Panc1 (cell line): ENCODE data around the gene SPATA6L. TPM values are rescaled to one million over a fixed set of nuclear protein-coding genes. Genes with fewer than 3 reads are reported as not detected.
"Not testable (repeated sequence)": the region's sequence is repeated elsewhere in the genome, so short reads cannot be mapped to it uniquely, and the experiment has no call there.

ENCODE experiments used
- ATAC-seq: fragments of 200-7000 bp; cut with Tn5 transposase; 2 replicates; pipeline ENCODE4 v1.9.1; 2020; ENCODE audit warnings: mild to moderate bottlenecking, moderate library complexity
- BruUV-seq: library from RNA; stranded (reverse); fragments of 400-500 nt; replicated peaks from 2 replicates; lab custom pipeline; 2021; lab: Mats Ljungman, UMichigan
- CTCF ChIA-PET: fragments of 300-600 bp; sonication (Branson Sonifier 250); formaldehyde crosslinking; loops from one replicate; lab custom pipeline; 2022; ENCODE audit warnings: antibody characterized with exemption; lab: Charles Lee
- POLR2A ChIA-PET: fragments of 300-600 bp; sonication (Branson Sonifier 250); formaldehyde crosslinking; loops from one replicate; lab custom pipeline; 2022; ENCODE audit warnings: antibody characterized with exemption; lab: Charles Lee
- DNase-seq: peaks from one replicate; pipeline ENCODE4 v3.0.0-alpha.2; 2010; ENCODE audit warnings: low read depth, low spot score
- H3K27ac ChIP-seq: 2 replicates; pipeline ENCODE4 v1.5.1; 2011; ENCODE audit warnings: mild to moderate bottlenecking, low read length, inconsistent platforms
- H3K27me3 ChIP-seq: fragments of 200-500 bp; sonication (Bioruptor generic); 2 replicates; pipeline ENCODE4 v1.6.0; 2014; ENCODE audit warnings: low read length, inconsistent platforms; ENCODE audit not compliant: control insufficient read depth, insufficient read depth
- H3K36me3 ChIP-seq: fragments of 200-500 bp; sonication (Bioruptor generic); 2 replicates; pipeline ENCODE4 v1.5.1; 2014; ENCODE audit warnings: inconsistent platforms, mild to moderate bottlenecking, low read length, moderate library complexity; ENCODE audit not compliant: control insufficient read depth, insufficient read depth
- H3K4me1 ChIP-seq: 2 replicates; pipeline ENCODE4 v1.5.1; 2011; ENCODE audit warnings: inconsistent platforms, mild to moderate bottlenecking, low read length, moderate library complexity; ENCODE audit not compliant: control insufficient read depth, insufficient read depth
- H3K4me3 ChIP-seq, 2 experiments: 2 replicates each; pipeline ENCODE4 v1.5.1; 2011 to 2012; ENCODE audit warnings: low read depth in 2 of 2, low read length in 2 of 2, mild to moderate bottlenecking in 2 of 2, inconsistent platforms in 1 of 2, moderate library complexity in 1 of 2
- H3K9me3 ChIP-seq: fragments of 200-500 bp; sonication (Bioruptor generic); 2 replicates; pipeline ENCODE4 v1.5.1; 2014; ENCODE audit warnings: low read depth, mild to moderate bottlenecking, inconsistent platforms, low read length, moderate library complexity; ENCODE audit not compliant: control insufficient read depth, insufficient read depth
- CTCF ChIP-seq: fragments of 450-650 bp; IDR thresholded peaks from 2 replicates; pipeline ENCODE4 v1.5.1; 2017; ENCODE audit warnings: mild to moderate bottlenecking
- POLR2AphosphoS5 ChIP-seq: IDR thresholded peaks from 2 replicates; pipeline ENCODE4 v1.6.1; 2012; ENCODE audit warnings: mild to moderate bottlenecking, low read depth, low read length, moderate library complexity
- REST ChIP-seq, 2 experiments: IDR thresholded peaks; 2 replicates each; pipeline ENCODE4 v1.6.1; 2011 to 2012; ENCODE audit warnings: low read depth in 2 of 2, control low read depth in 1 of 2, low read length in 1 of 2, mild to moderate bottlenecking in 1 of 2, moderate library complexity in 1 of 2; ENCODE audit not compliant: insufficient read depth in 1 of 2
- SIN3A ChIP-seq: IDR thresholded peaks from 2 replicates; pipeline ENCODE4 v1.6.1; 2012; ENCODE audit warnings: low read depth, mild to moderate bottlenecking, low read length, moderate library complexity, borderline replicate concordance; ENCODE audit not compliant: insufficient read depth
- TCF7L2 ChIP-seq: IDR thresholded peaks from 2 replicates; pipeline ENCODE4 v1.6.1; 2011; ENCODE audit warnings: mild to moderate bottlenecking, low read depth, low read length, inconsistent platforms
- in situ Hi-C: cut with HindIII; loops from 2 replicates; pipeline ENCODE4 v1.10.0; 2016; ENCODE audit warnings: low sequenced_read_pairs, low pct_unique_long_range_greater_than_20kb
- intact Hi-C: fragments of 100-400 bp; cut with micrococcal nuclease; formaldehyde crosslinking; loops from one replicate; pipeline ENCODE4 v1.10.0; 2022; ENCODE audit not compliant: unreplicated experiment
- total RNA-seq: library from RNA; stranded (reverse); gene quantifications from one replicate; pipeline ENCODE4 v1.2.1, GENCODE V29; 2021; ENCODE audit not compliant: unreplicated experiment

SPATA6L gene
- total RNA-seq, 1 experiment from 2014 or later: 0.13 TPM

- no peaks in the 10 kb centered on the region for H3K36me3 ChIP-seq
- CTCF ChIA-PET: interaction anchor here (0.6 kb wide), 1 partner anchor 134 kb away, joined by 3 read pairs; no protein-coding TSS in a partner anchor
- no peaks in the 10 kb centered on the region for H3K9me3 ChIP-seq
- BruUV-seq: no TSS peak
- no peaks in the 10 kb centered on the region for H3K27me3 ChIP-seq
- TF ChIP-seq SIN3A: no peak
- no peak for TF ChIP-seq TCF7L2
- TF ChIP-seq REST (IDR thresholded peaks at IDR 0.05; ENCODE audit: insufficient read depth in 1 of 2, low read depth in 2 of 2, low read length in 1 of 2): no peak
- no peak for TF ChIP-seq CTCF
- no peak for TF ChIP-seq POLR2AphosphoS5
- DNase-seq (no peak), ATAC-seq (no peak)
- no peak overlapping the region for H3K27ac ChIP-seq
- POLR2A ChIA-PET: no interaction called here
- in situ Hi-C loops: no loop called here
- no peak overlapping the region for H3K4me3 ChIP-seq
- H3K4me1 ChIP-seq: no peaks in the 10 kb centered on the region
- intact Hi-C loops: no loop called here
Observed at GRCh38 chr9:4614627-4615026, 51.7 kb downstream of the SPATA6L start.

- H3K4me1 ChIP-seq, H3K4me3 ChIP-seq, DNase-seq, BruUV-seq, POLR2A ChIA-PET, intact Hi-C loops, H3K9me3 ChIP-seq, ATAC-seq, H3K36me3 ChIP-seq, in situ Hi-C loops, H3K27me3 ChIP-seq, CTCF ChIA-PET, H3K27ac ChIP-seq: not testable (repeated sequence)
Observed at GRCh38 chr9:4606033-4606432, 60.2 kb downstream of the SPATA6L start.

- no peaks in the 10 kb centered on the region for H3K36me3 ChIP-seq
- POLR2A ChIA-PET: no interaction called here
- no TSS peak for BruUV-seq
- in situ Hi-C loops: no loop called here
- no peak overlapping the region for H3K4me3 ChIP-seq
- TF ChIP-seq CTCF (peak; percentile 49), POLR2AphosphoS5 (no peak)
- DNase-seq: peak; percentile 24
- H3K4me1 ChIP-seq: no peaks in the 10 kb centered on the region
- intact Hi-C loops: no loop called here
- no peaks in the 10 kb centered on the region for H3K9me3 ChIP-seq
- H3K27me3 ChIP-seq: no peaks in the 10 kb centered on the region
- H3K27ac ChIP-seq: no peak overlapping the region
- CTCF ChIA-PET: interaction anchor here (1.0 kb wide), 1 partner anchor 35 kb away, joined by 3 read pairs; no protein-coding TSS in a partner anchor
- peak; percentile 65; the same call in 1 of the 2 replicates for ATAC-seq
Observed at GRCh38 chr9:4604678-4605095, 61.6 kb downstream of the SPATA6L start.
